Kidney (tissue), 14 donors: ENCODE measurements around the gene LARGE1. TPM values are rescaled to one million over a fixed set of nuclear protein-coding genes. Genes with fewer than 3 reads are reported as not detected.

ENCODE experiments used
- DNase-seq, 5 donors: peaks; one replicate each; pipeline ENCODE4 v3.0.0-alpha.2; 2013 to 2020
- FAIRE-seq: peaks from 2 replicates; lab custom pipeline; 2012; peaks lifted over from hg19 to GRCh38; lab: Jason Lieb, UNC
- H3K27ac ChIP-seq, 2 donors: one replicate each; pipeline ENCODE4 v1.7.0; 2013; ENCODE audit warnings: low read depth in 2 of 2, low read length in 2 of 2, inconsistent platforms in 1 of 2
- H3K27me3 ChIP-seq: one replicate; pipeline ENCODE4 v1.7.1; 2013; ENCODE audit warnings: low read length, inconsistent platforms; ENCODE audit not compliant: control insufficient read depth, insufficient read depth
- H3K36me3 ChIP-seq, 3 donors: one replicate each; pipeline versions ENCODE4 v1.7.0 to v1.7.1; 2013; ENCODE audit warnings: low read length in 3 of 3, control low read depth in 1 of 3, inconsistent platforms in 1 of 3; ENCODE audit not compliant: insufficient read depth in 3 of 3, control insufficient read depth in 2 of 3
- H3K4me1 ChIP-seq, 3 donors: one replicate each; pipeline versions ENCODE4 v1.7.0 to v1.7.1; 2013; ENCODE audit warnings: low read length in 3 of 3, inconsistent platforms in 1 of 3, low read depth in 1 of 3; ENCODE audit not compliant: control insufficient read depth in 2 of 3, insufficient read depth in 2 of 3
- H3K4me3 ChIP-seq, 3 donors: one replicate each; pipeline versions ENCODE4 v1.7.0 to v1.8.1; 2013; ENCODE audit warnings: low read length in 3 of 3, control low read depth in 1 of 3, inconsistent platforms in 1 of 3
- H3K9ac ChIP-seq, 3 donors: one replicate each; pipeline versions ENCODE4 v1.7.0 to v1.7.1; 2013; ENCODE audit warnings: low read length in 3 of 3, control low read depth in 1 of 3, inconsistent platforms in 1 of 3
- H3K9me3 ChIP-seq, 3 donors: one replicate each; pipeline versions ENCODE4 v1.7.0 to v1.7.1; 2013; ENCODE audit warnings: low read length in 3 of 3, control low read depth in 1 of 3, inconsistent platforms in 1 of 3; ENCODE audit not compliant: control insufficient read depth in 2 of 3, insufficient read depth in 1 of 3
- intact Hi-C: fragments of 100-400 bp; cut with DNase I; formaldehyde crosslinking; loops from one replicate; pipeline ENCODE4 v1.11.1; 2022
- polyA plus RNA-seq: library from polyadenylated mRNA; stranded (reverse); fragments of 350-450 nt; fragmentation: Illumina TruSeq; extraction: RNeasy Lipid Tissue Mini Kit (QIAGEN cat#74804); gene quantifications from one replicate; pipeline ENCODE4 v1.2.3, GENCODE V29; 2014; ENCODE audit warnings: low read depth, low replicate concordance; ENCODE audit not compliant: insufficient read depth
- total RNA-seq: library from RNA; stranded (reverse); fragmentation: NEBNext Ultra II Directional; extraction: Animal tissue kit (Norgen Biotek cat#: 25700); gene quantifications from one replicate; pipeline ENCODE4 v1.2.1, GENCODE V29; 2021
- TF ChIP-seq, protein P1 (sequence below): IDR thresholded peaks from 3 replicates; pipeline ENCODE4 v1.5.1; 2012; ENCODE audit warnings: mild to moderate bottlenecking, moderate library complexity, borderline replicate concordance; ENCODE audit not compliant: insufficient read depth; ENCODE audit errors: extremely low read depth
- donor health status: control.
- donor health status: control.
- donor health status: control.
- donor health status: control.
- donor health status: control.
- donor health status: DM: yes; HTN: yes; CAD: no.
- donor health status: Normal renal cell carcinoma (clear cell type).

The LARGE1 gene
- total and polyA plus RNA-seq, 2 donors from 2014 or later: 5.0 to 22.9 TPM

DNA sequence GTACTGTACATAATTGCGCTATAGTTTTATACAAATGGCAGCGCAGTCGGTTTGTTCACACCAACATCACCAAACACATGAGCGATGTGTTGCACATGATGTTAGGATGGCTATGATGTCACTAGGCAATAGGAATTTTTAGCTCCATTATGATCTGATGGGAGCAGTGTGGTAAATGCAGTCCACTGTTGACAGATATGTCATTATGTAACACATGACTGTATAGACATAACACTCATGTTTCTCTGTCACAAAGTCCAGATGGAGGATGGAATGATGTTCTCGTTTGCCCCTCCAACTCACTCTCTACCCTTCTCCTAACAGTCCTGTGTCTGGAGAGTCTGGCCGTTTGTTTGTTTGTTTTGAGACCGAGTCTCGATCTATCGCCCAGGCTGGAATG is 288.5 kb downstream of the LARGE1 start:
- no peak overlapping the region for H3K9ac ChIP-seq
- H3K36me3 ChIP-seq: no peaks in the 10 kb centered on the region
- FAIRE-seq (no peak), DNase-seq (no peak)
- no peak overlapping the region for H3K4me3 ChIP-seq
- no peak overlapping the region for H3K27ac ChIP-seq
- H3K27me3 ChIP-seq: no peaks in the 10 kb centered on the region
- no peaks in the 10 kb centered on the region for H3K4me1 ChIP-seq
- intact Hi-C loops: no loop called here
- TF ChIP-seq, protein P1, sequence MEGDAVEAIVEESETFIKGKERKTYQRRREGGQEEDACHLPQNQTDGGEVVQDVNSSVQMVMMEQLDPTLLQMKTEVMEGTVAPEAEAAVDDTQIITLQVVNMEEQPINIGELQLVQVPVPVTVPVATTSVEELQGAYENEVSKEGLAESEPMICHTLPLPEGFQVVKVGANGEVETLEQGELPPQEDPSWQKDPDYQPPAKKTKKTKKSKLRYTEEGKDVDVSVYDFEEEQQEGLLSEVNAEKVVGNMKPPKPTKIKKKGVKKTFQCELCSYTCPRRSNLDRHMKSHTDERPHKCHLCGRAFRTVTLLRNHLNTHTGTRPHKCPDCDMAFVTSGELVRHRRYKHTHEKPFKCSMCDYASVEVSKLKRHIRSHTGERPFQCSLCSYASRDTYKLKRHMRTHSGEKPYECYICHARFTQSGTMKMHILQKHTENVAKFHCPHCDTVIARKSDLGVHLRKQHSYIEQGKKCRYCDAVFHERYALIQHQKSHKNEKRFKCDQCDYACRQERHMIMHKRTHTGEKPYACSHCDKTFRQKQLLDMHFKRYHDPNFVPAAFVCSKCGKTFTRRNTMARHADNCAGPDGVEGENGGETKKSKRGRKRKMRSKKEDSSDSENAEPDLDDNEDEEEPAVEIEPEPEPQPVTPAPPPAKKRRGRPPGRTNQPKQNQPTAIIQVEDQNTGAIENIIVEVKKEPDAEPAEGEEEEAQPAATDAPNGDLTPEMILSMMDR: no peak
- H3K9me3 ChIP-seq: no peaks in the 10 kb centered on the region

DNA sequence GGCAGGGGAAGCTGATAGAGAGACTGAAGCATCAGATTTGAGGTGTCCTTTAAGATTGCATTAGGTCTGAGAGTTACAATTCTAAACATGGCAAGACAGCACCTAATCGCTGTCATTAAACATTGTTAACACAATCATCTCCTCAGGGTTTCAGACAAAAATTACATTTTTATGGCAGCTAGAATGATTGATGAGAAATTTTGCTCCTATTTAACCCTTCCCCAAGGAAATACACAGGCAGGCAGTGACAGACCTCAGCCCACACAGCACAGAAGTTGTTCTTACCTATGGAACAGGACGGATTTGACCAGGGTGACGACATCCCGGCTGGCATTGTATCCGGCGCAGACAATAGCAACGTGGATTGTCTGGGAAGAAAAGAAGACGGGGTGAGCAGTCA is 294.3 kb downstream of the LARGE1 start:
- Histone ChIP-seq H3K4me3 (no peak overlapping the region), H3K36me3 (peaks cover 0 to 6% (median 0%) of the 10 kb centered on the region in 3 donors), H3K4me1 (no peaks in the 10 kb centered on the region), H3K27me3 (no peaks in the 10 kb centered on the region), H3K9me3 (no peaks in the 10 kb centered on the region), H3K9ac (no peak overlapping the region), H3K27ac (no peak overlapping the region)
- TF ChIP-seq, protein P1: no peak
- intact Hi-C loops: no loop called here
- no peak for FAIRE-seq
- DNase-seq: no peak

- intact Hi-C loops: no loop called here
- no peak overlapping the region for H3K27ac ChIP-seq
- no peak for DNase-seq
- peaks cover 0 to 6% (median 0%) of the 10 kb centered on the region in 3 donors for H3K9me3 ChIP-seq
- no peak overlapping the region for H3K4me3 ChIP-seq
- no peak overlapping the region for H3K9ac ChIP-seq
- no peaks in the 10 kb centered on the region for H3K27me3 ChIP-seq
- no peak for FAIRE-seq
- H3K36me3 ChIP-seq: peaks cover 0 to 4% (median 0%) of the 10 kb centered on the region in 3 donors
- H3K4me1 ChIP-seq: no peaks in the 10 kb centered on the region
- TF ChIP-seq, protein P1: no peak
Observed at GRCh38 chr22:33620085-33620484, 300.2 kb downstream of the LARGE1 start.

DNA sequence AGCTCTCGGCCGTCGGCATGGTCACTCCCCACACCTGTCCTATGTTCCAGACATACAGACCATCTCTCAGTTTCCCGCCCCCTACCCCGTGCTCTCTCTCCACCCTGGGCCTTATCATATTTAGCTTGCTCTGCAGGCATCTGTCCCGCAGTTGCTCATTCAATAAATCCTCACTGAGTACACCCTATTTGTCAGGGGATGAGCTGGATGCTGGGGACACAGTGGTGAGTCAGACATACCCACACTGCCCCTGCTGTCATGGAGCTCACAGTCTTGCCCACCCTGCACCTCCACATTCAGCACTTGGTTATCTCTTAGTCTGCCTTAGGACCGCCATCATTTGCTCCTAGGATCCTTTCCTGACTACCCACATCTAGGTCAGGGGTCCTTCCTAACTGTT is 313.8 kb downstream of the LARGE1 start:
- DNase-seq (no peak), FAIRE-seq (no peak)

More for the DNA sequence above, 313.8 kb downstream of the LARGE1 start:
- intact Hi-C loops: no loop called here
- H3K9me3 ChIP-seq: no peaks in the 10 kb centered on the region
- no peak overlapping the region for H3K27ac ChIP-seq
- no peaks in the 10 kb centered on the region for H3K36me3 ChIP-seq
- H3K9ac ChIP-seq: no peak overlapping the region
- TF ChIP-seq, protein P1: no peak
- no peaks in the 10 kb centered on the region for H3K27me3 ChIP-seq
- H3K4me3 ChIP-seq: no peak overlapping the region
- no peaks in the 10 kb centered on the region for H3K4me1 ChIP-seq
